Stimulated activated CD4-positive, alpha-beta T cell treated with anti-CD3 and anti-CD28 coated beads, TNF-alpha, amount 100 ng/mL, for 48 hours (primary cell): ENCODE data around the gene IPO11.
"Not testable (repeated sequence)": the region's sequence is repeated elsewhere in the genome, so short reads cannot be mapped to it uniquely, and the experiment has no call there.

Experiments
- DNase-seq, 3 donors: peaks; one replicate each; pipeline ENCODE4 v3.0.0-alpha.2; 2020; ENCODE audit warnings: low read depth in 3 of 3

The IPO11 gene

GRCh38 chr5:62448528-62448927 lies 36.0 kb downstream of the IPO11 start:
- no peak for DNase-seq

GRCh38 chr5:62450259-62450658 lies 37.7 kb downstream of the IPO11 start:
- no peak for DNase-seq

GRCh38 chr5:62457071-62457470 lies 44.5 kb downstream of the IPO11 start:
- no peak for DNase-seq

GRCh38 chr5:62460578-62460983 lies 48.0 kb downstream of the IPO11 start:
- no peak for DNase-seq

- DNase-seq: no peak
Observed at GRCh38 chr5:62461561-62461960, 49.0 kb downstream of the IPO11 start.

- no peak for DNase-seq
Observed at GRCh38 chr5:62465985-62466925, 53.7 kb downstream of the IPO11 start.

GRCh38 chr5:62473209-62473608 lies 60.6 kb downstream of the IPO11 start:
- no peak for DNase-seq

GRCh38 chr5:62475072-62475471 lies 62.5 kb downstream of the IPO11 start:
- no peak for DNase-seq

GRCh38 chr5:62477801-62478200 lies 65.2 kb downstream of the IPO11 start:
- no peak for DNase-seq

GRCh38 chr5:62483556-62483955 lies 71.0 kb downstream of the IPO11 start:
- no peak for DNase-seq

- DNase-seq: no peak
Observed at GRCh38 chr5:62486672-62487071, 74.1 kb downstream of the IPO11 start.

GRCh38 chr5:62488531-62488930 lies 76.0 kb downstream of the IPO11 start:
- no peak for DNase-seq

- no peak for DNase-seq
Observed at GRCh38 chr5:62489471-62489870, 76.9 kb downstream of the IPO11 start.

GRCh38 chr5:62494772-62495171 lies 82.2 kb downstream of the IPO11 start:
- DNase-seq: no peak

GRCh38 chr5:62496876-62497275 lies 84.3 kb downstream of the IPO11 start:
- no peak for DNase-seq

GRCh38 chr5:62498961-62499360 lies 86.4 kb downstream of the IPO11 start:
- DNase-seq: no peak

GRCh38 chr5:62499756-62500155 lies 87.2 kb downstream of the IPO11 start:
- DNase-seq: no peak

- DNase-seq: no peak
Observed at GRCh38 chr5:62502456-62503101, 90.0 kb downstream of the IPO11 start.

- DNase-seq: no peak
Observed at GRCh38 chr5:62504129-62504528, 91.6 kb downstream of the IPO11 start.

GRCh38 chr5:62506659-62507460 lies 94.3 kb downstream of the IPO11 start:
- no peak for DNase-seq

GRCh38 chr5:62508760-62509159 lies 96.2 kb downstream of the IPO11 start:
- not testable (repeated sequence) for DNase-seq

- DNase-seq: no peak
Observed at GRCh38 chr5:62509806-62510205, 97.2 kb downstream of the IPO11 start.
